Osteoblast (primary cell): Measurements from ENCODE around the gene LPIN1. TPM values are rescaled to one million over a fixed set of nuclear protein-coding genes. Genes with fewer than 3 reads are reported as not detected.
A peak's percentile ranks its signal among the peaks of the same experiment; 100 is the strongest.

Source experiments
- DNase-seq: peaks from one replicate; pipeline ENCODE4 v3.0.0; 2011; ENCODE audit warnings: low spot score, mixed read lengths; ENCODE audit not compliant: insufficient read length; ENCODE audit errors: missing footprints
- H2AFZ ChIP-seq: 2 replicates; pipeline ENCODE4 v1.6.0; 2011; ENCODE audit warnings: mild to moderate bottlenecking, low read length
- H3K27ac ChIP-seq: 2 replicates; pipeline ENCODE4 v1.5.1; 2011; ENCODE audit warnings: mild to moderate bottlenecking, low read depth, low read length, moderate library complexity
- H3K27me3 ChIP-seq: 2 replicates; pipeline ENCODE4 v1.6.0; 2012; ENCODE audit warnings: mild to moderate bottlenecking, control low read depth, inconsistent platforms, low read length, moderate library complexity; ENCODE audit not compliant: insufficient read depth
- H3K36me3 ChIP-seq: 2 replicates; pipeline ENCODE4 v1.5.1; 2011; ENCODE audit warnings: mild to moderate bottlenecking, low read length, control low read depth, moderate library complexity; ENCODE audit not compliant: insufficient read depth
- H3K4me1 ChIP-seq: 2 replicates; pipeline ENCODE4 v1.5.1; 2011; ENCODE audit warnings: mild to moderate bottlenecking, low read length, control low read depth, moderate library complexity; ENCODE audit not compliant: insufficient read depth
- H3K4me2 ChIP-seq: 2 replicates; pipeline ENCODE4 v1.6.0; 2011; ENCODE audit warnings: mild to moderate bottlenecking, low read length; ENCODE audit not compliant: insufficient read depth
- H3K4me3 ChIP-seq: fragments of 200-600 bp; sonication (generic); 3 replicates; pipeline ENCODE4 v1.5.1; 2012; ENCODE audit warnings: mild to moderate bottlenecking, low read length, inconsistent platforms; ENCODE audit not compliant: insufficient read depth
- H3K79me2 ChIP-seq: 2 replicates; pipeline ENCODE4 v1.6.0; 2012; ENCODE audit warnings: mild to moderate bottlenecking, low read length, control low read depth, inconsistent platforms; ENCODE audit not compliant: insufficient read depth
- H3K9me3 ChIP-seq: 2 replicates; pipeline ENCODE4 v1.5.1; 2011; ENCODE audit warnings: low read depth, low read length, control low read depth
- H4K20me1 ChIP-seq: 2 replicates; pipeline ENCODE4 v1.6.0; 2012; ENCODE audit warnings: mild to moderate bottlenecking, low read length, control low read depth; ENCODE audit not compliant: insufficient read depth
- total RNA-seq: library from RNA; depleted of rRNA; stranded (reverse); fragments of >200 nt; gene quantifications from 2 replicates; pipeline ENCODE4 v1.2.3, GENCODE V29; 2012
- TF ChIP-seq, protein P1 (sequence below): IDR thresholded peaks from 2 replicates; pipeline ENCODE4 v1.5.1; 2011; ENCODE audit warnings: mild to moderate bottlenecking, low read depth, low read length, moderate library complexity; ENCODE audit errors: extremely low read depth

Gene LPIN1, protein sequence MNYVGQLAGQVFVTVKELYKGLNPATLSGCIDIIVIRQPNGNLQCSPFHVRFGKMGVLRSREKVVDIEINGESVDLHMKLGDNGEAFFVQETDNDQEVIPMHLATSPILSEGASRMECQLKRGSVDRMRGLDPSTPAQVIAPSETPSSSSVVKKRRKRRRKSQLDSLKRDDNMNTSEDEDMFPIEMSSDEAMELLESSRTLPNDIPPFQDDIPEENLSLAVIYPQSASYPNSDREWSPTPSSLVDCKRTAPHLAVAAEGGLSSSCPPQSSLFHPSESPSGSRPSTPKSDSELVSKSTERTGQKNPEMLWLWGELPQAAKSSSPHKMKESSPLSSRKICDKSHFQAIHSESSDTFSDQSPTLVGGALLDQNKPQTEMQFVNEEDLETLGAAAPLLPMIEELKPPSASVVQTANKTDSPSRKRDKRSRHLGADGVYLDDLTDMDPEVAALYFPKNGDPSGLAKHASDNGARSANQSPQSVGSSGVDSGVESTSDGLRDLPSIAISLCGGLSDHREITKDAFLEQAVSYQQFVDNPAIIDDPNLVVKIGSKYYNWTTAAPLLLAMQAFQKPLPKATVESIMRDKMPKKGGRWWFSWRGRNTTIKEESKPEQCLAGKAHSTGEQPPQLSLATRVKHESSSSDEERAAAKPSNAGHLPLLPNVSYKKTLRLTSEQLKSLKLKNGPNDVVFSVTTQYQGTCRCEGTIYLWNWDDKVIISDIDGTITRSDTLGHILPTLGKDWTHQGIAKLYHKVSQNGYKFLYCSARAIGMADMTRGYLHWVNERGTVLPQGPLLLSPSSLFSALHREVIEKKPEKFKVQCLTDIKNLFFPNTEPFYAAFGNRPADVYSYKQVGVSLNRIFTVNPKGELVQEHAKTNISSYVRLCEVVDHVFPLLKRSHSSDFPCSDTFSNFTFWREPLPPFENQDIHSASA
- total RNA-seq, result 111 and 117 TPM in 2 replicates

DNA sequence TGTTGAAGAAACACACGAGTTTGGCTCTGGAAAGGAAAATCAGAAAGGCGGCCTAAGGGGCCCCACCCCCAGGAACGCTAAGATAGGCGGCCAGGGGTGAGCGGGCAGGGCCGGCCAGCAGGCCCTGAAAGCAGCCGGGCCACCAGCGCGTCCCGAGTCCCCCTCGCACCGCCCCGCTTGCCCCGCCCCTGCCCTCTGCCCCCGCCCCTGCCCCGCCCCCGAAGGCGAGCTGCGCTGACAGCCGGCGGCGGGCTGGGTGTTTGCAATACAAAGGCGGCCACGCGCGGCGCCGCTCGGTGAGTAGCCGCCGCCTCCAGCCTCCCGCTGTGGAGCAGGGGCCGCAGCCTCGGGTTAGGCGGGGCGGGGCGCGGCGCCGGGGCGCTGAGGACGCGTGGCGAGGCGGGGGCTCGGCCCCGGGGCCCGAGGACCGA, at the start of gene LPIN1:
Gene LPIN1, plus strand, starts transcription at position 257 of the 431 bp plus-strand sequence. CDS start 18,910 bp downstream, outside the sequence.
- Histone ChIP-seq H3K4me2 (peak within 1 kb of the TSS; percentile 89), H3K27me3 (no peaks in the 10 kb centered on the region), H3K9me3 (no peaks in the 10 kb centered on the region), H3K27ac (peak within 1 kb of the TSS; percentile 72), H3K36me3 (no peaks in the 10 kb centered on the region), H3K79me2 (peaks cover 48% of the 10 kb centered on the region), H3K4me1 (peaks cover 19% of the 10 kb centered on the region), H4K20me1 (peaks cover 31% of the 10 kb centered on the region), H2AFZ (peak within 1 kb of the TSS; percentile 91), H3K4me3 (peak within 1 kb of the TSS; percentile 88)
- DNase-seq, result peak; percentile 99
- TF ChIP-seq, protein P1, sequence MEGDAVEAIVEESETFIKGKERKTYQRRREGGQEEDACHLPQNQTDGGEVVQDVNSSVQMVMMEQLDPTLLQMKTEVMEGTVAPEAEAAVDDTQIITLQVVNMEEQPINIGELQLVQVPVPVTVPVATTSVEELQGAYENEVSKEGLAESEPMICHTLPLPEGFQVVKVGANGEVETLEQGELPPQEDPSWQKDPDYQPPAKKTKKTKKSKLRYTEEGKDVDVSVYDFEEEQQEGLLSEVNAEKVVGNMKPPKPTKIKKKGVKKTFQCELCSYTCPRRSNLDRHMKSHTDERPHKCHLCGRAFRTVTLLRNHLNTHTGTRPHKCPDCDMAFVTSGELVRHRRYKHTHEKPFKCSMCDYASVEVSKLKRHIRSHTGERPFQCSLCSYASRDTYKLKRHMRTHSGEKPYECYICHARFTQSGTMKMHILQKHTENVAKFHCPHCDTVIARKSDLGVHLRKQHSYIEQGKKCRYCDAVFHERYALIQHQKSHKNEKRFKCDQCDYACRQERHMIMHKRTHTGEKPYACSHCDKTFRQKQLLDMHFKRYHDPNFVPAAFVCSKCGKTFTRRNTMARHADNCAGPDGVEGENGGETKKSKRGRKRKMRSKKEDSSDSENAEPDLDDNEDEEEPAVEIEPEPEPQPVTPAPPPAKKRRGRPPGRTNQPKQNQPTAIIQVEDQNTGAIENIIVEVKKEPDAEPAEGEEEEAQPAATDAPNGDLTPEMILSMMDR, result no peak

DNA sequence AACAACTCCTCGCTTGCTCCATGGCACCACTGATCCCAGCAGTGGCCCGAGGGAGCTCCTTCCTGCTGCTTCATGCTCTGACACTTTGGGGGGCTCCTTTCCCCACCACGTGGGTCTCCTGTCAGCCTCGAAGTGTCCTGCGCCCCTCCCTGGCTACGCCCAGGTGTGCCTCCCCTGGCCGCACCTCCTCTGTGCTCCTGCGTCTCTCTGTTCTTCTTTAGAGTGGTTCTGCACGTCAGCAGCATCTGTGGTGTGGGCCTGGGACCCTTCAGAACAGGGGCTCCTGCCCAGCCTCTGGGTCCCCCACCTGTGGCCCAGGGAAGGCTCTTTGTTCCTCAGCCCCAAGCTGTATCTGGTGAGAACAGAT, 49.7 kb upstream of the LPIN1 start:
- TF ChIP-seq, protein P1, result no peak
- H3K36me3 ChIP-seq, result no peaks in the 10 kb centered on the region
- H3K4me3 ChIP-seq, result no peak overlapping the region
- peak overlapping the region; percentile 36 for H3K27ac ChIP-seq
- no peak for DNase-seq
- peaks cover 15% of the 10 kb centered on the region for H3K4me1 ChIP-seq
- H3K4me2 ChIP-seq, result no peak overlapping the region
- no peaks in the 10 kb centered on the region for H4K20me1 ChIP-seq
- no peaks in the 10 kb centered on the region for H3K79me2 ChIP-seq
- H3K27me3 ChIP-seq, result no peaks in the 10 kb centered on the region
- H2AFZ ChIP-seq, result no peak overlapping the region
- H3K9me3 ChIP-seq, result no peaks in the 10 kb centered on the region

DNA sequence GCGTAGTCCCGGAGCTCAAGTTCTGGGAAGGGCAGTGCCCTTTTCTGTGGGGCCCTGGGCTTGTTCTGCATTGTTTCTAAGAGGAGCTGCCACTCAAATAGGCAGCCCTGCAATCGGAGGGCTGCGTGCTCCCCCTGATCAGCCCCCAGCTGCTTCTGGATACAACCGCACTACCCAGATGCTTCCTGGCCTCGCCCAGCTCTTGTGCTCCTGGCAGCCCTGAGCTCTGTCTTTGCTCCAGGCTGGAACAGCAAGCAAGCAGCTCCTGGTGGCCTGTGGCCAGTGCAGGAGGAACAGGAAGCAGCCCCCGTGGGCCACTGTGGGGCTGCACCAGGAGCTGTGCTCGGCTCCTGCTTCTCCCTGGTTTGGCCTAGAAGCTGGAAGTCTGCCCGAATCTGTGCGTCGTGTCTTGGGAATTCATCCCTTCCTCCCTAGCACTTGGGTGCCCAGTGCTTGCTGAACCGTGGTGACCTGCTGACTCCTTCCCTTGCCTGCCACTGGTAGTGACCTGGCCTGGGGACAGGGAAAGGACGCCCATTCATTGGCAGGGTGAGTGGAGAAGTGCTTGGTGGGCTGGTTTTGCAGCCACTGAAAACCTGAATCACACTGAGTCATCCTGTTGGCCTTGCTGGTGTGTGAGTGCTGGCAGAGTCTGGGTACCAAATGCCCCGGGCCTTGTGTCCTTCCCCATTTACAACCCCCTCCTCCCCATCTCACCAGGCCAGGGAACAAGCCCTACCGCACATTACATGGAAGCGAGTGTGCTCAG, 49.1 kb upstream of the LPIN1 start:
- Histone ChIP-seq H2AFZ (peak overlapping the region; percentile 69), H3K27me3 (no peaks in the 10 kb centered on the region), H3K4me1 (peaks cover 15% of the 10 kb centered on the region), H3K27ac (peak overlapping the region; percentile 36), H3K4me2 (peak overlapping the region; percentile 29), H3K79me2 (no peaks in the 10 kb centered on the region), H3K36me3 (no peaks in the 10 kb centered on the region), H3K9me3 (no peaks in the 10 kb centered on the region), H4K20me1 (no peaks in the 10 kb centered on the region), H3K4me3 (no peak overlapping the region)
- DNase-seq, result peak; percentile 91
- TF ChIP-seq, protein P1, result no peak
